GM19239 (cell line): Measurements from ENCODE around the gene ADAMTS4.

Experiments used
- DNase-seq: peaks from one replicate; pipeline ENCODE4 v3.0.0; 2011; ENCODE audit warnings: low spot score; ENCODE audit not compliant: insufficient read length
- FAIRE-seq: peaks from 2 replicates; lab custom pipeline; 2011; peaks lifted over from hg19 to GRCh38; lab: Jason Lieb, UNC

ADAMTS4 gene

GRCh38 chr1:161222175-161223019, 23.5 kb upstream of the ADAMTS4 start:
- FAIRE-seq = no peak

GRCh38 chr1:161220002-161220401, 21.1 kb upstream of the ADAMTS4 start:
- FAIRE-seq = no peak
- no peak for DNase-seq

More at GRCh38 chr1:161222175-161223019, 23.5 kb upstream of the ADAMTS4 start:
- DNase-seq = no peak

GRCh38 chr1:161219078-161219892, 20.4 kb upstream of the ADAMTS4 start:
- no peak for DNase-seq

GRCh38 chr1:161218301-161219077, 19.6 kb upstream of the ADAMTS4 start:
- no peak for FAIRE-seq
- no peak for DNase-seq

More at GRCh38 chr1:161219078-161219892, 20.4 kb upstream of the ADAMTS4 start:
- no peak for FAIRE-seq

GRCh38 chr1:161217831-161218230, 19.0 kb upstream of the ADAMTS4 start:
- FAIRE-seq = no peak
- DNase-seq = no peak

- FAIRE-seq = peak; percentile 85
- DNase-seq = peak; percentile 53
Measured at GRCh38 chr1:161216945-161217712, 18.3 kb upstream of the ADAMTS4 start.

GRCh38 chr1:161215076-161215475, 16.2 kb upstream of the ADAMTS4 start, which contains the start of gene FCER1G:
TSS of gene FCER1G (plus strand) at chr1:161215295. CDS start at chr1:161215322, 27 bp downstream.
- no peak for DNase-seq
- no peak for FAIRE-seq

GRCh38 chr1:161214369-161214768, 15.5 kb upstream of the ADAMTS4 start:
- DNase-seq (no peak), FAIRE-seq (no peak)

- DNase-seq (peak; percentile 69), FAIRE-seq (peak; percentile 83)
Measured at GRCh38 chr1:161209790-161210409, 11.0 kb upstream of the ADAMTS4 start.

GRCh38 chr1:161207173-161207572, 8.3 kb upstream of the ADAMTS4 start:
- DNase-seq (no peak), FAIRE-seq (no peak)

GRCh38 chr1:161206411-161207140, 7.7 kb upstream of the ADAMTS4 start:
- no peak for DNase-seq
- FAIRE-seq = no peak

- peak; percentile 93 for DNase-seq
- peak; percentile 97 for FAIRE-seq
Measured at GRCh38 chr1:161201836-161202712, 3.2 kb upstream of the ADAMTS4 start, which contains the start of gene NDUFS2. TSS of gene NDUFS2 (plus strand) at chr1:161202367. CDS start at chr1:161202386, 19 bp downstream.

- no peak for DNase-seq
- FAIRE-seq = no peak
Measured at GRCh38 chr1:161200992-161201835, 2.4 kb upstream of the ADAMTS4 start.

- FAIRE-seq = no peak
- no peak for DNase-seq
Measured at GRCh38 chr1:161200421-161200991, 1.7 kb upstream of the ADAMTS4 start.

- FAIRE-seq (no peak), DNase-seq (no peak)
Measured at GRCh38 chr1:161199506-161200139, 769 bp upstream of the ADAMTS4 start.
